NT2/D1 (cell line): ENCODE measurements around the gene ITSN1.

Source experiments
- SUZ12 ChIP-seq: IDR thresholded peaks from 2 replicates; pipeline ENCODE4 v1.6.1; 2011; ENCODE audit not compliant: insufficient read length, insufficient read depth; ENCODE audit errors: extremely low read depth
- YY1 ChIP-seq: IDR thresholded peaks from 2 replicates; pipeline ENCODE4 v1.6.1; 2011; ENCODE audit not compliant: insufficient read length, insufficient read depth
- ZNF274 ChIP-seq: IDR thresholded peaks from 2 replicates; pipeline ENCODE4 v1.6.1; 2011; ENCODE audit warnings: mild to moderate bottlenecking, low read depth, low read length

DNA sequence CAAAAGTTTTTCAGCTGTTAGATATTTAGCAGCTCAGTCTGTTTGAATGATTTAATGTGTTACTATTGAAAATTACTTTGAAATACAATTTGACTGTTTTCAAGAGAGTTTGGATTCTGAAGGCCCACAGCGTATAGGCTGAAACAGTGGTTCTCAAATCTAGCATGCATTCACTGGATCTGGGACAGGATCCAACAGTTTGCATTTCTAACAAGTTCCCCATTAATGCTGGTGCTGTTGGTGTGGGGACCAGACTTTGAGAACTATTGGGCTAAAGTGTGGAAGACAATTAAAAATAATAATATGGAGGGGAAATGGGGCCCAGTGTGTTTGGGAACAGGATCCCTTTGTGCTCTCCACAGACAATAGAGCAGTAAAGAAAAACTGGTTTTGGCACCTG, 31.9 kb downstream of the ITSN1 start:
- TF ChIP-seq ZNF274 (no peak), YY1 (no peak), SUZ12 (no peak)
